Upper lobe of right lung (tissue), 1 donor: ENCODE data around the gene ACOXL. TPM values are rescaled to one million over a fixed set of nuclear protein-coding genes. Genes with fewer than 3 reads are reported as not detected.
"Not testable (repeated sequence)": the region's sequence is repeated elsewhere in the genome, so short reads cannot be mapped to it uniquely, and the experiment has no call there.

ENCODE experiments used
- ATAC-seq: fragments of 200-7000 bp; cut with Tn5 transposase; one replicate; pipeline ENCODE4 v1.9.1; 2020; ENCODE audit warnings: mild to moderate bottlenecking, moderate library complexity
- DNase-seq: peaks from one replicate; pipeline ENCODE4 v3.0.0-alpha.2; 2020
- H3K27ac ChIP-seq: fragments of 200-600 bp; one replicate; pipeline ENCODE4 v1.8.0; 2022
- H3K27me3 ChIP-seq: fragments of 200-600 bp; one replicate; pipeline ENCODE4 v1.8.0; 2022; ENCODE audit warnings: mild to moderate bottlenecking
- H3K36me3 ChIP-seq: fragments of 200-600 bp; one replicate; pipeline ENCODE4 v1.8.0; 2022
- H3K4me1 ChIP-seq: fragments of 200-600 bp; one replicate; pipeline ENCODE4 v1.8.0; 2022
- H3K4me3 ChIP-seq: fragments of 200-600 bp; one replicate; pipeline ENCODE4 v1.8.0; 2022; ENCODE audit warnings: mild to moderate bottlenecking
- H3K9me3 ChIP-seq: fragments of 200-600 bp; one replicate; pipeline ENCODE4 v1.8.0; 2022
- CTCF ChIP-seq: fragments of 200-600 bp; IDR thresholded peaks from one replicate; pipeline ENCODE4 v1.8.0; 2022; ENCODE audit warnings: antibody characterized with exemption
- intact Hi-C: fragments of 100-400 bp; cut with DNase I; formaldehyde crosslinking; loops from one replicate; pipeline ENCODE4 v1.11.0; 2022
- total RNA-seq: library from RNA; stranded (reverse); fragmentation: NEBNext Ultra II Directional; extraction: Animal tissue kit (Norgen Biotek cat#: 25700); gene quantifications from one replicate; pipeline ENCODE4 v1.2.1, GENCODE V29; 2021
- donor health status: DM: no; HTN: yes; CAD: no; lungs with severe emphysema.

Gene ACOXL
- total RNA-seq, 1 donor from 2014 or later, result 47.5 TPM

- no peaks in the 10 kb centered on the region for H3K27me3 ChIP-seq
- no peaks in the 10 kb centered on the region for H3K9me3 ChIP-seq
- H3K36me3 ChIP-seq, result no peaks in the 10 kb centered on the region
- no peak for TF ChIP-seq CTCF
- peaks cover 11% of the 10 kb centered on the region for H3K4me1 ChIP-seq
- ATAC-seq (no peak), DNase-seq (no peak)
- intact Hi-C loops, result no loop called here
- H3K4me3 ChIP-seq, result no peak overlapping the region
- no peak overlapping the region for H3K27ac ChIP-seq
Observed at GRCh38 chr2:111069722-111070121, 337.3 kb downstream of the ACOXL start.

- intact Hi-C loops, result no loop called here
- Histone ChIP-seq H3K9me3 (peaks cover 5% of the 10 kb centered on the region), H3K27me3 (no peaks in the 10 kb centered on the region), H3K4me3 (no peak overlapping the region), H3K4me1 (peaks cover 11% of the 10 kb centered on the region), H3K27ac (peak overlapping the region; percentile 67), H3K36me3 (no peaks in the 10 kb centered on the region)
- ATAC-seq, result peak; percentile 69
- no peak for DNase-seq
- TF ChIP-seq CTCF, result no peak
Observed at GRCh38 chr2:111071600-111072171, 339.3 kb downstream of the ACOXL start.

GRCh38 chr2:111072220-111072871 is 340.0 kb downstream of the ACOXL start:
- DNase-seq (no peak), ATAC-seq (peak; percentile 39)
- intact Hi-C loops, result no loop called here
- Histone ChIP-seq H3K4me1 (peaks cover 11% of the 10 kb centered on the region), H3K27ac (peak overlapping the region; percentile 67), H3K4me3 (no peak overlapping the region), H3K27me3 (no peaks in the 10 kb centered on the region), H3K36me3 (no peaks in the 10 kb centered on the region), H3K9me3 (peaks cover 5% of the 10 kb centered on the region)
- TF ChIP-seq CTCF, result no peak

- not testable (repeated sequence) for H3K36me3 ChIP-seq, DNase-seq, H3K4me1 ChIP-seq, H3K9me3 ChIP-seq, H3K4me3 ChIP-seq, ATAC-seq, H3K27me3 ChIP-seq, H3K27ac ChIP-seq
- intact Hi-C loops, result loop anchor here (5.0 kb wide), 1 partner anchor 190 kb away; no protein-coding TSS in a partner anchor
Observed at GRCh38 chr2:111082659-111083058, 350.3 kb downstream of the ACOXL start.

GRCh38 chr2:111091811-111092211 is 359.4 kb downstream of the ACOXL start:
- ATAC-seq, result no peak
- Histone ChIP-seq H3K36me3 (no peaks in the 10 kb centered on the region), H3K4me1 (no peaks in the 10 kb centered on the region), H3K27me3 (no peaks in the 10 kb centered on the region), H3K9me3 (no peaks in the 10 kb centered on the region), H3K27ac (no peak overlapping the region), H3K4me3 (no peak overlapping the region)
- intact Hi-C loops, result no loop called here
- TF ChIP-seq CTCF, result no peak
- DNase-seq, result no peak

- no peaks in the 10 kb centered on the region for H3K36me3 ChIP-seq
- TF ChIP-seq CTCF, result no peak
- no peak overlapping the region for H3K27ac ChIP-seq
- H3K4me3 ChIP-seq, result no peak overlapping the region
- H3K27me3 ChIP-seq, result no peaks in the 10 kb centered on the region
- H3K9me3 ChIP-seq, result no peaks in the 10 kb centered on the region
- intact Hi-C loops, result no loop called here
- ATAC-seq (no peak), DNase-seq (no peak)
- H3K4me1 ChIP-seq, result no peaks in the 10 kb centered on the region
Observed at GRCh38 chr2:111094691-111095090, 362.3 kb downstream of the ACOXL start.
